Measurements from ENCODE around the gene FAM210B.

DNA sequence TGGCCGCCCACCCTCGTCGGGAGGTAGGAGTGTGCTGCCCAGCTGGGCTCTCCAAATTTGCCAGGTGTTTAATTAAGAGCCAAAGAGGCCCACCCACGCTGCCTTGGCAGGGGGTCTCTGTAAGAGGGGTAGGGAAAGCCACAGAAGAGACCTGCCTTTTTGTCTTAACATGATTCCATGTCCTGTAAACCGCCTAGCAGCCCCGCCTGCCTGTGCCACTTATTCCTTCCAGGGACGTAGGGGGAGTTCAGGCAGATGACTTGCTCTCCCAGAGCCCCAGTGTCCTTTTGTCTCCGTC is 2.1 kb downstream of the FAM210B start:
- TF ChIP-seq POLR2A (IDR thresholded peaks at IDR 0.05; ENCODE audit: low read length), result no peak
- no peak for TF ChIP-seq GATA1 (IDR thresholded peaks at IDR 0.05; ENCODE audit: low read depth, low read length)

All from erythroblast (primary cell).